ENCODE measurements around the gene MAML2.

The MAML2 gene

DNA sequence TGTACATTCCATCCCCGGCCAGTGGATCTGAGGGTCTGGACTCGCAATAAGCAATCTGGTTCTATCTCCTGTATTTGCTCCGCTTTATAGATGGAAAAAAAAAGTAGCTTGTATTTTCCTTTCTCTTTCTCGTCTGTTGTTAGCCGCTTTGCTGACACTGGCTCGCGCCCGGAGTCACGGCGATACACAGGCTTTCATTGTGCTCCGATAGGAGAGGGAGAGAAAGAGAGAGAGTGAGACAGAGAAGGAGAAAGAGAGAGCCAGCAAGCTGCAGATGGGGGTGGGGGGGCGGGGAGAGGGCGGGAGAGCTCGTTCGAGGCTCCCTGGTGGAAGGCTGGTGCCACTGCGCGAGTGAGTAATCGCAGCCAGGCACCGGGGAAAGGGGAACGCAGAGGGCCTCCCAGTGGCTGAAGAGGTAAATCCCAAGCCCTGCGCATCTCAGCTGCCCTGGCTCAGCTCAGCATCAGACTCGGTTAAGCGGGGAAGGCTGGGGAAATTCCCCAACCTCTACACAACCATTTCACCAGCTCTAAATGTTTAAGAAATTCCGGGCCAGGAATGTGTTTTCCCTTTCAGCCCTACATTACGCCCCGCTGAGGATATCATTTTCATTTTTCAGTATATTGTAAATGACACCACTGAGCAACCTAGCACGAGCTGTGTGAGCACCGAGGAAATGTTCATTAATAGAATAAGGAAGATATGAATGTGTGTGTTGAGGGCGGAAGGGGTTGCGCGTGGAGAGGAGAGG is at the start of gene MAML2:
TSS of gene MAML2 (minus strand) at position 235 of the 751 bp plus-strand sequence. CDS start 1,300 bp downstream, outside the sequence.
- Mint-ChIP-seq H3K36me3 (ENCODE audit: low read depth) (peaks cover 46% of the 10 kb centered on the region), H3K27me3 (no peaks in the 10 kb centered on the region), H3K9me3 (no peaks in the 10 kb centered on the region)

DNA sequence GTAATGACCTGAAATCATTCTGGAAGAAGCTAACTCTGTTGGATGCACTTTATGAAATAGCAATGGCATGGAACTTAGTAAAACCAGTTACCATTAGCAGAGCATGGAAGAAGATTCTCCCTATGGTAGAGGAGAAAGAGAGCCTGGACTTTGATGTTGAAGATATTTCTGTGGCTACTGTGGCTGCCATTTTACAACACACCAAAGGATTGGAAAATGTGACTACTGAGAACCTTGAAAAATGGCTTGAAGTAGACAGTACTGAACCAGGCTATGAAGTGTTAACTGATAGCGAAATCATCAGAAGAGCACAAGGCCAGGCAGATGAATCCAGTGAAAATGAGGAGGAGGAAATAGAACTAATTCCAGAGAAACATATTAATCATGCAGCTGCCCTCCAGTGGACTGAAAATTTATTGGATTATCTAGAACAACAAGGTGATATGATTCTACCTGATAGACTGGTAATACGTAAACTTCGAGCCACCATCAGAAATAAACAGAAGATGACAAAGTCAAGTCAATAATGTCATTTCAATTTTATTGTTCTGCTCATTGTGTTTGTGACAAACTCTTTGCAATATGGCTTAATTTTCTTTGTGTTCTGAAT is 48.8 kb upstream of the MAML2 start:
- no peaks in the 10 kb centered on the region for H3K27me3 Mint-ChIP-seq
- H3K9me3 Mint-ChIP-seq: no peaks in the 10 kb centered on the region
- H3K27ac Mint-ChIP-seq: peak overlapping the region; percentile 61
- DNase-seq: no peak
- H3K4me3 Mint-ChIP-seq: peak overlapping the region; percentile 95
- H3K36me3 Mint-ChIP-seq (ENCODE audit: low read depth): peaks cover 45% of the 10 kb centered on the region
- H3K4me1 Mint-ChIP-seq (ENCODE audit: low read depth): peaks cover 62% of the 10 kb centered on the region

More for the DNA sequence above, at the start of gene MAML2:
- DNase-seq: peak; percentile 88
- Mint-ChIP-seq H3K4me1 (ENCODE audit: low read depth) (peaks cover 42% of the 10 kb centered on the region), H3K27ac (peak within 1 kb of the TSS; percentile 98), H3K4me3 (peak within 1 kb of the TSS; percentile 95)

GRCh38 chr11:96390488-96390792 is 47.4 kb upstream of the MAML2 start:
- Mint-ChIP-seq H3K9me3 (no peaks in the 10 kb centered on the region), H3K27ac (peak overlapping the region; percentile 98), H3K4me3 (peak overlapping the region; percentile 95), H3K27me3 (no peaks in the 10 kb centered on the region), H3K4me1 (ENCODE audit: low read depth) (peaks cover 69% of the 10 kb centered on the region), H3K36me3 (ENCODE audit: low read depth) (peaks cover 55% of the 10 kb centered on the region)
- no peak for DNase-seq

DNA sequence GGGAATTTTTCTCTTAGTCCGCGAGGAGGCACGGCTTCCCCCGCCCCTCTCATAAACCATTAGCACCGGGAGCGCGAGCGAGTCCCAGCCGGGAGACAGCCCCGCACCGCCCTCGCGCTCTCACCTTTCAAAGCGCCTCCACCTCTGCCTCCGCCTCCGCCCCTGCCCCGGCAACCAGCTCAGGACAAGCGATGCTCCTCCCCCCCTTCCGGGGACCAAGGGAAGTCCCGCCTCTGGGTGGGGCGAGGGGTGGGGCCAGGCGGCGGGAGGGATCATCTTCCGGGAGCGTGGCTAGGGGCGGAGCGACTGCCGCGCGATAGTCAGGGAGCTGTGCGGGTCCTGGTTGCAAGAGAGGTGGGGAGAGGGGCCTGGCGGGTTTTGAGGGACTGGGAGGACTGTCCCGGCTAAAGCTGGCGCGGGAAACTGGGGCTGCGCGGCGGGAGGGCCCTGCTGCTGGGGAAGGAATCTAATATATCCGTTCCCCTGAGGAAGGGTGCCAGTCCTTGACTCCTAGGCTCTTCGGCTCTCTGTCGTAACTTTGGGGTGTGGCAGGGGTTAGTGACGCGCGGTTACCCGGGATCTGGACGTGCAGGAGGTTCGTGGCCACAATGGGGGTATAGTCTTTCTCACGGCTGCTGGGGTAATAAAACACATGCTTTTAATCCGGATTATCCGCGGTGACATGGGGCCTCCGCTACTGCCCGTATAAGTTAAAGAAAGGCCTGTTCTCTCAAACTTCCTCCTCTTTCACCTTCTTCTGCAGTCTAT is 46.9 kb upstream of the MAML2 start, which contains the start of the genes CCDC82 and JRKL:
TSS of gene CCDC82 (minus strand) at position 193 of the 768 bp plus-strand sequence. CDS start 5,165 bp downstream, outside the sequence.
TSS of gene JRKL (plus strand) at position 294 of the 768 bp plus-strand sequence. CDS start 637 bp downstream, outside the sequence.
- Mint-ChIP-seq H3K4me1 (ENCODE audit: low read depth) (peaks cover 74% of the 10 kb centered on the region), H3K36me3 (ENCODE audit: low read depth) (peaks cover 60% of the 10 kb centered on the region), H3K27ac (peak within 1 kb of the TSS; percentile 98), H3K27me3 (no peaks in the 10 kb centered on the region), H3K4me3 (peak within 1 kb of the TSS; percentile 95), H3K9me3 (no peaks in the 10 kb centered on the region)
- DNase-seq: peak; percentile 100

GRCh38 chr11:96388891-96389719 is 46.1 kb upstream of the MAML2 start:
- no peak for DNase-seq
- H3K27me3 Mint-ChIP-seq: no peaks in the 10 kb centered on the region
- peaks cover 72% of the 10 kb centered on the region for H3K4me1 Mint-ChIP-seq (ENCODE audit: low read depth)
- peaks cover 65% of the 10 kb centered on the region for H3K36me3 Mint-ChIP-seq (ENCODE audit: low read depth)
- H3K9me3 Mint-ChIP-seq: no peaks in the 10 kb centered on the region
- H3K4me3 Mint-ChIP-seq: peak overlapping the region; percentile 95
- peak overlapping the region; percentile 98 for H3K27ac Mint-ChIP-seq

DNA sequence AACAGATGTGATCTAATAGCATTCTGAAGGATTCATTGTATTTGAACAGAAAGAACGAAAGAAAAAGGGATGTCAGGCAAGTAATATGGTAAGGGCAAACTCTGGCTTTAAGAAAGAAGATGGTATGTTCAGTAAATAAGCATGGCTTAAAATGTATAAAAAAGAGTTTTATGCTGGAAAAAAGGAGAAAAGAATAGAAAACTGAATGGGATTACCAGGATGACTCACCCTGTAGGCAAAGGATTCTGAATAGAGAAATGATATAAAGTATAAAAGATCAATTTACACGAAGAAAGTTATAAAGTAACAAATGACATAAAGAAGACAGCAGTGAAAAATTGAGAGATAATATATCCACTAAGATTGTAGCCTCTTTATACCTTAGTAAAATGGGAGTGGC is 42.2 kb upstream of the MAML2 start:
- no peak overlapping the region for H3K27ac Mint-ChIP-seq
- peaks cover 50% of the 10 kb centered on the region for H3K4me1 Mint-ChIP-seq (ENCODE audit: low read depth)
- no peak overlapping the region for H3K4me3 Mint-ChIP-seq
- H3K36me3 Mint-ChIP-seq (ENCODE audit: low read depth): peaks cover 71% of the 10 kb centered on the region
- H3K9me3 Mint-ChIP-seq: no peaks in the 10 kb centered on the region
- no peak for DNase-seq
- H3K27me3 Mint-ChIP-seq: no peaks in the 10 kb centered on the region

DNA sequence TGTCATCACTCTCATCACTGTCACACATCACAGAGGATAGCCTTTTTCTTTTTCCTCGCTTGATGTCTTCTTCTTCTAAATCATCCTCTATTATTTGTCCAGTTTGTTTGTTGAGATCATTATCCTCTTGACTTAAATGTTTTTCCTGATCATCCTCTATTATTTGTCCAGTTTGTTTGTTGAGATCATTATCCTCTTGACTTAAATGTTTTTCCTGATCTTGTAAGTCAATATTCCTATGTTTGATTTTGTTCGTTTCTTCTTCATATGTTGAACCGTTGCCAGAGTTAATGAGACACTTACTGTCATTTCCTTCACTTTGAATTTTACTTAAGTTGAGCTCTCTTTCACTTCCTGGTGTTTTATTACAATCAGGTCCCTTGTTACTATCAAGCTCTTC is 41.2 kb upstream of the MAML2 start:
- Mint-ChIP-seq H3K9me3 (no peaks in the 10 kb centered on the region), H3K27ac (peak overlapping the region; percentile 84), H3K27me3 (no peaks in the 10 kb centered on the region), H3K4me1 (ENCODE audit: low read depth) (peaks cover 54% of the 10 kb centered on the region), H3K36me3 (ENCODE audit: low read depth) (peaks cover 73% of the 10 kb centered on the region), H3K4me3 (peak overlapping the region; percentile 34)
- DNase-seq: no peak

- peaks cover 10% of the 10 kb centered on the region for H3K4me1 Mint-ChIP-seq (ENCODE audit: low read depth)
- no peaks in the 10 kb centered on the region for H3K27me3 Mint-ChIP-seq
- peaks cover 78% of the 10 kb centered on the region for H3K36me3 Mint-ChIP-seq (ENCODE audit: low read depth)
- no peak overlapping the region for H3K27ac Mint-ChIP-seq
- H3K9me3 Mint-ChIP-seq: no peaks in the 10 kb centered on the region
- DNase-seq: no peak
- H3K4me3 Mint-ChIP-seq: no peak overlapping the region
Observed at GRCh38 chr11:96376796-96377195, 33.8 kb upstream of the MAML2 start.

GRCh38 chr11:96373826-96374225 is 30.8 kb upstream of the MAML2 start:
- H3K27me3 Mint-ChIP-seq: no peaks in the 10 kb centered on the region
- H3K4me1 Mint-ChIP-seq (ENCODE audit: low read depth): peaks cover 4% of the 10 kb centered on the region
- no peak overlapping the region for H3K4me3 Mint-ChIP-seq
- H3K36me3 Mint-ChIP-seq (ENCODE audit: low read depth): peaks cover 72% of the 10 kb centered on the region
- H3K27ac Mint-ChIP-seq: no peak overlapping the region
- no peaks in the 10 kb centered on the region for H3K9me3 Mint-ChIP-seq
- DNase-seq: no peak

GRCh38 chr11:96367342-96367741 is 24.3 kb upstream of the MAML2 start:
- Mint-ChIP-seq H3K27me3 (no peaks in the 10 kb centered on the region), H3K4me3 (no peak overlapping the region), H3K27ac (no peak overlapping the region)

GRCh38 chr11:96366024-96366423 is 23.0 kb upstream of the MAML2 start:
- no peak for DNase-seq
- no peaks in the 10 kb centered on the region for H3K9me3 Mint-ChIP-seq
- H3K4me1 Mint-ChIP-seq (ENCODE audit: low read depth): peaks cover 3% of the 10 kb centered on the region
- no peak overlapping the region for H3K27ac Mint-ChIP-seq
- H3K36me3 Mint-ChIP-seq (ENCODE audit: low read depth): peaks cover 78% of the 10 kb centered on the region
- H3K4me3 Mint-ChIP-seq: no peak overlapping the region
- H3K27me3 Mint-ChIP-seq: no peaks in the 10 kb centered on the region

More at GRCh38 chr11:96367342-96367741, 24.3 kb upstream of the MAML2 start:
- no peaks in the 10 kb centered on the region for H3K4me1 Mint-ChIP-seq (ENCODE audit: low read depth)
- no peak for DNase-seq
- peaks cover 78% of the 10 kb centered on the region for H3K36me3 Mint-ChIP-seq (ENCODE audit: low read depth)
- no peaks in the 10 kb centered on the region for H3K9me3 Mint-ChIP-seq

DNA sequence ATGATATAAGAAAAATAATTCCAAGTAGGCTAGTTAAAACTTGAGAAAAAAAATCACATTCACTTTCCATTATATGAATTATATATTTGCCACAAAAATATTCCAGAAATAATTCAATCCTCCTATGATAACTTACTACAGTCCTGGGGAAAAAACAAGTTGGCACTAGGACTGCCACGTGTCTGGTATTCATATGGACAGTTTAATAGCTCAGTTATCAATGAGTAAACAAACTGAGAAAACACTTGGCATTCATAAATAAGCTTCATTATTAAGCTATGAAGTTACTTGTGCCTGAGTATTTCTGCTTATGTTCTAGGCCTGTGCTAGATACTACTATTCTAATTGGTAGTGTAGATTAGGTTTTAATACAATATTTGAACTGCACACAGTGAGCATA is 22.5 kb upstream of the MAML2 start:
- Mint-ChIP-seq H3K36me3 (ENCODE audit: low read depth) (peaks cover 79% of the 10 kb centered on the region), H3K4me3 (no peak overlapping the region), H3K27me3 (no peaks in the 10 kb centered on the region), H3K27ac (no peak overlapping the region), H3K4me1 (ENCODE audit: low read depth) (peaks cover 3% of the 10 kb centered on the region), H3K9me3 (no peaks in the 10 kb centered on the region)
- DNase-seq: no peak

DNA sequence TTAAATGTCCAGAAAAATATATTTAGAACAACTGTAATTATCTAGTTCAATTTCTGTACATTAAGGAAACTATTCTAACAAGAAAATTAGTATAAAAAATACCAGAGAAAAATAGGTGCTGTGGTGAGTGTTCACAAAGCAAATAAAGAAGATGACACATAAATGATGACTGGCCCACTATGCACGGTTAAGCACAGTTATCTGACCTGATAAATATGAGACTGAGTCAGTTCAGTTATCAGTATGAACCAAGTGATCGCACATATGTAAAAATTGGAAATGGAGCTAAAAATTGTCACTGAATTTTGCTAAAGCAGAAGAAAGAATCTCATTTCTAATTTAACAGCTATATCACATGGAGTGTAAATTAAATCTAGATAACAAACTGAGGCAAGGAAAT is 18.8 kb upstream of the MAML2 start:
- DNase-seq: no peak
- no peaks in the 10 kb centered on the region for H3K9me3 Mint-ChIP-seq
- no peak overlapping the region for H3K4me3 Mint-ChIP-seq
- no peak overlapping the region for H3K27ac Mint-ChIP-seq
- H3K27me3 Mint-ChIP-seq: no peaks in the 10 kb centered on the region
- H3K4me1 Mint-ChIP-seq (ENCODE audit: low read depth): peaks cover 26% of the 10 kb centered on the region
- peaks cover 74% of the 10 kb centered on the region for H3K36me3 Mint-ChIP-seq (ENCODE audit: low read depth)

DNA sequence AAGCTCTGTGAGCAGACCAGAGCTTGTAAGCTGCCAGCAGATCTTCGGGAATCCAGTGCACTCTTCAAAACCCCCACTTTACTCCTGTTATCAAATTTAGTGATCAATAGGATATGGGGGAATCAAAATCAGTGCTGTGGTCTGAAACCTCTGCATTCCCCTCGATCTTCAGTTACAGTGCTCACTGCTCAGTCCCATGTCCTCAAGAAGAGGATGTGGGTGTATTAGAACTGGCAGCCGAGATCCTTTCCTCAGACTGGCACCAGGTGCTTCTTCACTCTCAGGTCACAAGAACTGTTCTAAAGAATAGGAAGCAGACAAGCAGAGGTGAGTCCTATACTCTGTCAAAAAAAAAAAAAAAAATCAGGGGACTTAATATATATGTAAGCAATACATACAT is 15.3 kb upstream of the MAML2 start:
- peaks cover 78% of the 10 kb centered on the region for H3K36me3 Mint-ChIP-seq (ENCODE audit: low read depth)
- H3K4me1 Mint-ChIP-seq (ENCODE audit: low read depth): peaks cover 36% of the 10 kb centered on the region
- H3K9me3 Mint-ChIP-seq: no peaks in the 10 kb centered on the region
- no peak for DNase-seq
- no peaks in the 10 kb centered on the region for H3K27me3 Mint-ChIP-seq
- H3K4me3 Mint-ChIP-seq: peak overlapping the region; percentile 34
- peak overlapping the region; percentile 71 for H3K27ac Mint-ChIP-seq
